Measurements from ENCODE around the gene FGF18. TPM values are rescaled to one million over a fixed set of nuclear protein-coding genes. Genes with fewer than 3 reads are reported as not detected.

FGF18 gene
- total and polyA plus RNA-seq, 2 experiments from 2014 or later, result 0.56 to 0.86 TPM

GRCh38 chr5:171453056-171453725, 33.7 kb downstream of the FGF18 start:
- H3K27ac Mint-ChIP-seq, result no peak overlapping the region
- H3K4me3 Mint-ChIP-seq, result no peak overlapping the region; the same call in 2 of the 3 replicates
- no peak overlapping the region for H2AFZ ChIP-seq
- peaks cover 35% of the 10 kb centered on the region for H3K27me3 Mint-ChIP-seq (ENCODE audit: insufficient read depth, low read depth, poor library complexity)
- no peaks in the 10 kb centered on the region for H3K9me3 Mint-ChIP-seq
- ATAC-seq (no peak), DNase-seq (ENCODE audit: low spot score) (peak; percentile 40)
- no peaks in the 10 kb centered on the region for H3K36me3 ChIP-seq (ENCODE audit: insufficient read depth)
- H3K27ac ChIP-seq (ENCODE audit: low read depth), result no peak overlapping the region
- H3K4me1 Mint-ChIP-seq, result peaks cover 40% of the 10 kb centered on the region
- no peaks in the 10 kb centered on the region for H3K9me2 ChIP-seq (ENCODE audit: insufficient read depth)
- no peaks in the 10 kb centered on the region for H3K79me2 ChIP-seq (replicated peaks; ENCODE audit: insufficient read depth)
- no peaks in the 10 kb centered on the region for H3K36me3 Mint-ChIP-seq (ENCODE audit: low read depth)
- no peaks in the 10 kb centered on the region for H3F3A ChIP-seq (replicated peaks; ENCODE audit: low read depth)
- H3K27me3 ChIP-seq (ENCODE audit: insufficient read depth), result peaks cover 6% of the 10 kb centered on the region
- TF ChIP-seq CTCF (conservative IDR thresholded peaks at IDR 0.05; ENCODE audit: low read depth in 2 of 2) (peak; percentile 19 to 42; a peak in 3 of 4 replicates), EZH2phosphoT487 (IDR thresholded peaks at IDR 0.05; ENCODE audit: unreplicated experiment) (no peak)
- no peak overlapping the region for H3K4me3 ChIP-seq
- H3K4me1 ChIP-seq (ENCODE audit: insufficient read depth), result peaks cover 23% of the 10 kb centered on the region
- H3K4me2 ChIP-seq, result no peak overlapping the region
- H4K20me1 ChIP-seq (replicated peaks; ENCODE audit: insufficient read depth), result no peaks in the 10 kb centered on the region

DNA sequence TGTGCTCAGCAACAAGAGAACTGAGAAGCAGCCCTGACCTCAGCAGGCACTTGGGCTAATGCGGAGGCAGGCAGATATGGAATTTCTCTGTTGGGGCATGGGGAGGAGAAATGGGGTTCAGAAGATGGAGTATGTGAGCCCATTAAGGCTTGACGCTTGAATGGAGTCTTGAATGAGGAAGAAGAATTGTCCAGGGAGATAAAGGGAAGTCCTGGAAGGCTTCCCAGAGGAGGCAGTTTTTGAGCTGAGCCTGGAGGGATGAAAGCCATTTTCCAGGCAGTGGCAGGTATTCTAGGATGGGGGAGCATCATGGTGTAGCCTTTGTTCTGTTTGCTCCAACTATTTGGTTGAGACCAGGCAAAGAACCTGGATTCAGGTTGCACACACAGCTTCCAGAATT, 34.5 kb downstream of the FGF18 start:
- Histone ChIP-seq H4K20me1 (replicated peaks; ENCODE audit: insufficient read depth) (no peaks in the 10 kb centered on the region), H3K27ac (ENCODE audit: low read depth) (no peak overlapping the region), H3K27me3 (ENCODE audit: insufficient read depth) (peaks cover 6% of the 10 kb centered on the region), H2AFZ (no peak overlapping the region), H3K4me2 (no peak overlapping the region), H3K79me2 (replicated peaks; ENCODE audit: insufficient read depth) (no peaks in the 10 kb centered on the region), H3K4me3 (no peak overlapping the region), H3K36me3 (ENCODE audit: insufficient read depth) (no peaks in the 10 kb centered on the region), H3K9me2 (ENCODE audit: insufficient read depth) (no peaks in the 10 kb centered on the region), H3F3A (replicated peaks; ENCODE audit: low read depth) (no peaks in the 10 kb centered on the region), H3K4me1 (ENCODE audit: insufficient read depth) (peaks cover 18% of the 10 kb centered on the region)
- H3K4me3 Mint-ChIP-seq, result no peak overlapping the region
- peaks cover 35% of the 10 kb centered on the region for H3K27me3 Mint-ChIP-seq (ENCODE audit: insufficient read depth, low read depth, poor library complexity)
- H3K27ac Mint-ChIP-seq, result no peak overlapping the region
- DNase-seq (ENCODE audit: low spot score) (no peak), ATAC-seq (no peak)
- no peaks in the 10 kb centered on the region for H3K36me3 Mint-ChIP-seq (ENCODE audit: low read depth)
- no peaks in the 10 kb centered on the region for H3K9me3 Mint-ChIP-seq
- H3K4me1 Mint-ChIP-seq, result peaks cover 33% of the 10 kb centered on the region
- no peak for TF ChIP-seq NANOG (IDR thresholded peaks at IDR 0.05; ENCODE audit: borderline replicate concordance)
- no peak for TF ChIP-seq ZNF331 (CRISPR knock-in tag; IDR thresholded peaks at IDR 0.05; ENCODE audit: low read depth)
- no peak for TF ChIP-seq STAT1 (IDR thresholded peaks at IDR 0.05; ENCODE audit: unreplicated experiment)
- TF ChIP-seq CREB1 (CRISPR knock-in tag; IDR thresholded peaks at IDR 0.05; ENCODE audit: low read depth), result no peak
- TF ChIP-seq, protein P1, sequence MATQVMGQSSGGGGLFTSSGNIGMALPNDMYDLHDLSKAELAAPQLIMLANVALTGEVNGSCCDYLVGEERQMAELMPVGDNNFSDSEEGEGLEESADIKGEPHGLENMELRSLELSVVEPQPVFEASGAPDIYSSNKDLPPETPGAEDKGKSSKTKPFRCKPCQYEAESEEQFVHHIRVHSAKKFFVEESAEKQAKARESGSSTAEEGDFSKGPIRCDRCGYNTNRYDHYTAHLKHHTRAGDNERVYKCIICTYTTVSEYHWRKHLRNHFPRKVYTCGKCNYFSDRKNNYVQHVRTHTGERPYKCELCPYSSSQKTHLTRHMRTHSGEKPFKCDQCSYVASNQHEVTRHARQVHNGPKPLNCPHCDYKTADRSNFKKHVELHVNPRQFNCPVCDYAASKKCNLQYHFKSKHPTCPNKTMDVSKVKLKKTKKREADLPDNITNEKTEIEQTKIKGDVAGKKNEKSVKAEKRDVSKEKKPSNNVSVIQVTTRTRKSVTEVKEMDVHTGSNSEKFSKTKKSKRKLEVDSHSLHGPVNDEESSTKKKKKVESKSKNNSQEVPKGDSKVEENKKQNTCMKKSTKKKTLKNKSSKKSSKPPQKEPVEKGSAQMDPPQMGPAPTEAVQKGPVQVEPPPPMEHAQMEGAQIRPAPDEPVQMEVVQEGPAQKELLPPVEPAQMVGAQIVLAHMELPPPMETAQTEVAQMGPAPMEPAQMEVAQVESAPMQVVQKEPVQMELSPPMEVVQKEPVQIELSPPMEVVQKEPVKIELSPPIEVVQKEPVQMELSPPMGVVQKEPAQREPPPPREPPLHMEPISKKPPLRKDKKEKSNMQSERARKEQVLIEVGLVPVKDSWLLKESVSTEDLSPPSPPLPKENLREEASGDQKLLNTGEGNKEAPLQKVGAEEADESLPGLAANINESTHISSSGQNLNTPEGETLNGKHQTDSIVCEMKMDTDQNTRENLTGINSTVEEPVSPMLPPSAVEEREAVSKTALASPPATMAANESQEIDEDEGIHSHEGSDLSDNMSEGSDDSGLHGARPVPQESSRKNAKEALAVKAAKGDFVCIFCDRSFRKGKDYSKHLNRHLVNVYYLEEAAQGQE (IDR thresholded peaks at IDR 0.05; ENCODE audit: unreplicated experiment), result no peak
- TF ChIP-seq, protein P2, sequence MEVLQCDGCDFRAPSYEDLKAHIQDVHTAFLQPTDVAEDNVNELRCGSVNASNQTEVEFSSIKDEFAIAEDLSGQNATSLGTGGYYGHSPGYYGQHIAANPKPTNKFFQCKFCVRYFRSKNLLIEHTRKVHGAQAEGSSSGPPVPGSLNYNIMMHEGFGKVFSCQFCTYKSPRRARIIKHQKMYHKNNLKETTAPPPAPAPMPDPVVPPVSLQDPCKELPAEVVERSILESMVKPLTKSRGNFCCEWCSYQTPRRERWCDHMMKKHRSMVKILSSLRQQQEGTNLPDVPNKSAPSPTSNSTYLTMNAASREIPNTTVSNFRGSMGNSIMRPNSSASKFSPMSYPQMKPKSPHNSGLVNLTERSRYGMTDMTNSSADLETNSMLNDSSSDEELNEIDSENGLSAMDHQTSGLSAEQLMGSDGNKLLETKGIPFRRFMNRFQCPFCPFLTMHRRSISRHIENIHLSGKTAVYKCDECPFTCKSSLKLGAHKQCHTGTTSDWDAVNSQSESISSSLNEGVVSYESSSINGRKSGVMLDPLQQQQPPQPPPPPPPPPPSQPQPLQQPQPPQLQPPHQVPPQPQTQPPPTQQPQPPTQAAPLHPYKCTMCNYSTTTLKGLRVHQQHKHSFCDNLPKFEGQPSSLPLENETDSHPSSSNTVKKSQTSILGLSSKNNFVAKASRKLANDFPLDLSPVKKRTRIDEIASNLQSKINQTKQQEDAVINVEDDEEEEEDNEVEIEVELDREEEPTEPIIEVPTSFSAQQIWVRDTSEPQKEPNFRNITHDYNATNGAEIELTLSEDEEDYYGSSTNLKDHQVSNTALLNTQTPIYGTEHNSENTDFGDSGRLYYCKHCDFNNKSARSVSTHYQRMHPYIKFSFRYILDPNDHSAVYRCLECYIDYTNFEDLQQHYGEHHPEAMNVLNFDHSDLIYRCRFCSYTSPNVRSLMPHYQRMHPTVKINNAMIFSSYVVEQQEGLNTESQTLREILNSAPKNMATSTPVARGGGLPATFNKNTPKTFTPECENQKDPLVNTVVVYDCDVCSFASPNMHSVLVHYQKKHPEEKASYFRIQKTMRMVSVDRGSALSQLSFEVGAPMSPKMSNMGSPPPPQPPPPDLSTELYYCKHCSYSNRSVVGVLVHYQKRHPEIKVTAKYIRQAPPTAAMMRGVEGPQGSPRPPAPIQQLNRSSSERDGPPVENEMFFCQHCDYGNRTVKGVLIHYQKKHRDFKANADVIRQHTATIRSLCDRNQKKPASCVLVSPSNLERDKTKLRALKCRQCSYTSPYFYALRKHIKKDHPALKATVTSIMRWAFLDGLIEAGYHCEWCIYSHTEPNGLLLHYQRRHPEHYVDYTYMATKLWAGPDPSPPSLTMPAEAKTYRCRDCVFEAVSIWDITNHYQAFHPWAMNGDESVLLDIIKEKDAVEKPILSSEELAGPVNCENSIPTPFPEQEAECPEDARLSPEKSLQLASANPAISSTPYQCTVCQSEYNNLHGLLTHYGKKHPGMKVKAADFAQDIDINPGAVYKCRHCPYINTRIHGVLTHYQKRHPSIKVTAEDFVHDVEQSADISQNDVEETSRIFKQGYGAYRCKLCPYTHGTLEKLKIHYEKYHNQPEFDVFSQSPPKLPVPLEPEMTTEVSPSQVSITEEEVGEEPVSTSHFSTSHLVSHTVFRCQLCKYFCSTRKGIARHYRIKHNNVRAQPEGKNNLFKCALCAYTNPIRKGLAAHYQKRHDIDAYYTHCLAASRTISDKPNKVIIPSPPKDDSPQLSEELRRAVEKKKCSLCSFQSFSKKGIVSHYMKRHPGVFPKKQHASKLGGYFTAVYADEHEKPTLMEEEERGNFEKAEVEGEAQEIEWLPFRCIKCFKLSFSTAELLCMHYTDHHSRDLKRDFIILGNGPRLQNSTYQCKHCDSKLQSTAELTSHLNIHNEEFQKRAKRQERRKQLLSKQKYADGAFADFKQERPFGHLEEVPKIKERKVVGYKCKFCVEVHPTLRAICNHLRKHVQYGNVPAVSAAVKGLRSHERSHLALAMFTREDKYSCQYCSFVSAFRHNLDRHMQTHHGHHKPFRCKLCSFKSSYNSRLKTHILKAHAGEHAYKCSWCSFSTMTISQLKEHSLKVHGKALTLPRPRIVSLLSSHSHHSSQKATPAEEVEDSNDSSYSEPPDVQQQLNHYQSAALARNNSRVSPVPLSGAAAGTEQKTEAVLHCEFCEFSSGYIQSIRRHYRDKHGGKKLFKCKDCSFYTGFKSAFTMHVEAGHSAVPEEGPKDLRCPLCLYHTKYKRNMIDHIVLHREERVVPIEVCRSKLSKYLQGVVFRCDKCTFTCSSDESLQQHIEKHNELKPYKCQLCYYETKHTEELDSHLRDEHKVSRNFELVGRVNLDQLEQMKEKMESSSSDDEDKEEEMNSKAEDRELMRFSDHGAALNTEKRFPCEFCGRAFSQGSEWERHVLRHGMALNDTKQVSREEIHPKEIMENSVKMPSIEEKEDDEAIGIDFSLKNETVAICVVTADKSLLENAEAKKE (CRISPR knock-in tag; IDR thresholded peaks at IDR 0.05), result no peak
- TF ChIP-seq, protein P3, sequence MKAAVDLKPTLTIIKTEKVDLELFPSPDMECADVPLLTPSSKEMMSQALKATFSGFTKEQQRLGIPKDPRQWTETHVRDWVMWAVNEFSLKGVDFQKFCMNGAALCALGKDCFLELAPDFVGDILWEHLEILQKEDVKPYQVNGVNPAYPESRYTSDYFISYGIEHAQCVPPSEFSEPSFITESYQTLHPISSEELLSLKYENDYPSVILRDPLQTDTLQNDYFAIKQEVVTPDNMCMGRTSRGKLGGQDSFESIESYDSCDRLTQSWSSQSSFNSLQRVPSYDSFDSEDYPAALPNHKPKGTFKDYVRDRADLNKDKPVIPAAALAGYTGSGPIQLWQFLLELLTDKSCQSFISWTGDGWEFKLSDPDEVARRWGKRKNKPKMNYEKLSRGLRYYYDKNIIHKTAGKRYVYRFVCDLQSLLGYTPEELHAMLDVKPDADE (IDR thresholded peaks at IDR 0.05), result no peak
